GM19023 (cell line): ENCODE data around the gene EPM2A.
"Not testable (repeated sequence)": the region's sequence is repeated elsewhere in the genome, so short reads cannot be mapped to it uniquely, and the experiment has no call there.

Experiments
- ATAC-seq: cut with Tn5 transposase; IDR thresholded peaks from one replicate; pipeline ENCODE4 v1.9.1; 2021; ENCODE audit warnings: mild to moderate bottlenecking, moderate library complexity; ENCODE audit not compliant: unreplicated experiment

The EPM2A gene

GRCh38 chr6:145735356-145736165 lies at the start of gene EPM2A:
EPM2A (minus strand) TSS chr6:145735520; CDS start chr6:145735498, 22 bp downstream.
- ATAC-seq: peak; percentile 66

DNA sequence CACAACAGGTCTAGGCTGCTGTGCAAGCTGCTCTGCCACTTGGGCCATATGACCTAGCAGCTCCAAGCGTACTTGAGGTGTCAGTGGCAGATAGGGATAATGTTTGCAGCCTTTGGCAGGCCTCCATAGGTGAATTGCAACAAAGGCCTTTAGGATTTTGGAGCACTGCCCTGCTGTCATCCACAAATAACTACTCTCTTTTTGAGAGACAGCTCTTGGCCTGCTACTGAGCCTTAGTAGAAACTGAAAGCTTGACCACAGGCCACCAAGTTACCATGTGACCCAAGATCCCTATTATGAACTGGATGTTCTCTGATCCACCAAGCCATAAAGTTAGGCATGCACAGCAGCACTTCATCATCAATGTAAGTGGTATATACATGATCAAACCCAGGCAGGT lies 49.4 kb upstream of the EPM2A start:
- peak; percentile 90 for ATAC-seq

GRCh38 chr6:145783796-145784195 lies 48.5 kb upstream of the EPM2A start:
- no peak for ATAC-seq

DNA sequence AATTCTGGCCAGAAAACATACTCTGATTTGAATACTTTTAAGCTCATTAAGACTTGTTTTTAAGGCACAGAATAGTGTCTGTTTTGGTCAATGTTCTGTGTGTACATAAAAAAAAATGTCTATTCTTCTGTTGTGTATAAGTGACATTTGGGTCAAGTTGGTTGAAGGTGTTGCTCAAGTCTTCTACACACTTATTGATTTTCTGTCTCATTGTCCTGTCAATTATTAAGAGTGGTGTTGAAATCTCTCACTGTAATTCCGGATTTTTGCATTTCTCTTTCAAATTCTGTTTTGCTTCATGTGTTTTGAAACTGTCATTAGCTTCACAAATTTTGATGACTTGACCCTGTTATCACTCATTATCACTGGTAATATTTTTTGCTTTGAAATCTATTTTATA lies 37.5 kb upstream of the EPM2A start:
- ATAC-seq: no peak

DNA sequence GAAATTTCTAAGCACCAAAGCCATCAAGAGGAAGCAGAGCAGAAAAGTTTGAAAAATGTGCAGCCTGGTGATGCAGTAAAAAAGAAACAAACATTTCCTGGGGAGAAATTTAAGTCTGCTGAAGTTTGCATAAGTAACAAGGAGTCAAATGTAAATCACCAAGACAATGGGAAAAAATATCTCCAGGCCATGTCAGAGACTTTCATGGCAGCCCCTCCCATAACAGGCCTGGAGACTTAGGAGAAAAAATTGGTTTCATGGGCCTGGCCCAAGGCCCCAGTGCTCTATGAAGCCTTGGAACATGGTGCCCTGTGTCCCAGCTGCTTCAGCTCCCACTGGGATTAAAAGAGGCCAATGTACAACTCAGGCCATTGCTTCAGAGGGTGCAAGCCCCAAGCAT lies 30.1 kb upstream of the EPM2A start:
- no peak for ATAC-seq

DNA sequence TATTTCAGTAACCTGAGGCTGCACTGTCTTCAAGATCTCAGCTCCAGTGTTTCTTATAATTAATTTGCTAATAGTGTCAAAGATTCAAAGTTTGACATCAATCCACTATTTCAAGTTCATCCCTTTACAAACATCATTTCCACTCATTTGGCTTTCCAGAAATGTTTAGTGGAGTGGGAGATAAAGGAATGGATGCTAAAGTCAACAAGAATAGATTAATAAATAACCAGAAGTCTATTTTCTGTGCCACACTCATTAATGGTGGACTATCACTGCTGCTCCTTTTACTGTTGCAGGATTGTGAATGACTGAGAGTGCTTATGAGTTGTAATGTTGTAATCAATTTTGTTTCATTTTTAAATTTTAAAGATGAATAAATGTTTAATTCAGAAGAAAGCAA lies 28.4 kb upstream of the EPM2A start:
- no peak for ATAC-seq

DNA sequence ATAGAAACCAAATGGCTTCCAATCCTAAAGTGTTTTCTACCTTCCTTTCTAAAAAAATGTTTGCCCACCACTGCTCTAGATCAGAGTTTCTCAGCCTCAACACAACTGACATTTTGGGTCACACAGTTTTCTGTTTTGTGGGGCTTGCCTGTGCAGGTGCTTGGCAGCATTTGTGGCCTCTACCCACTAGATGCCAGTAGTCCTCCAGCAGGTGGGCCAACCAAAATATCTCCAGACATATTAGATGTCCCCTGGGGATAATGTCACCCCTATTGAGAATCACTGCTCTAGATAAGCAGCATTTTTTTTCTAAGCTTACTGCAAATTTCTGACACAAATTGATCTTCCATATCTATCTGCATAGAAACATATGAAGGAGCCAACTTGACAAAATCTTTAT lies 26.3 kb upstream of the EPM2A start:
- peak; percentile 66 for ATAC-seq

DNA sequence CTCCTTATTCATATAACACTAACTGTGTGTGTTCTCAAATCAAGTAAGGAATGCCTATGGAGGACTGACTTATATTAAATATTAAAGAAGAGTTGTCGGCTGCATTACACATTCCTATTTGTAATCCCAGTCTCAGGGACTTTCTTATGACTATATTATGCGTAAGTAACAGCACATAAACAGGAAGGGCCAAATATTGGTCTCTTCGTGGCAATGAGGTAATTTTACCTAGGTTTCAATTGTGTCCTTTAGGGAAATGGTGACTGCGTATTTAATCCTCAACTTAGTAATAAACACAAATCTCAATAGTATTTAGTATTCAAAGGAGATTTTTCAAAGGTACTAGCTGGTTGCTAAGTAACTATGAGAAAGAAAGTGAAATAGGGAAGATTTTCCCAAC lies 22.8 kb upstream of the EPM2A start:
- ATAC-seq: no peak

- no peak for ATAC-seq
These were observed 20.9 kb upstream of the EPM2A start for GRCh38 chr6:145756170-145756662.

DNA sequence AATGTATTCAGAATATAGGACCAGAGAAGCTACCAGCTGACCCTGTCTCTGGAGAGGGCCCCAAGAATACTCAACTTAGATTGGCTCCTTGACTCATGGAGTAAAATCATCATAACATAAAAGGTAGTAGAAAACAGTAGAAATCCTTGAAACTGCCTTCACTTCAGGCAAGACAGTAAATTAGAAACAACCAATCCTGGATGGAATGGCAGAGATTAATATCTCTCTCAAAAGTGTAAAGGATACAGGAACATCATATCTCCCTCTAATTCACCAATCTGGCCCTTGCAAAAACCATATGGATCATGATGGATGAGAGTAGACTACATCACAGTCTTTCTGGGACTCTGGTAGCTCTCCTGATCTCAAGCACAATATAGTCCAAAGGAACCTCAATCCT lies 20.4 kb upstream of the EPM2A start:
- ATAC-seq: no peak

DNA sequence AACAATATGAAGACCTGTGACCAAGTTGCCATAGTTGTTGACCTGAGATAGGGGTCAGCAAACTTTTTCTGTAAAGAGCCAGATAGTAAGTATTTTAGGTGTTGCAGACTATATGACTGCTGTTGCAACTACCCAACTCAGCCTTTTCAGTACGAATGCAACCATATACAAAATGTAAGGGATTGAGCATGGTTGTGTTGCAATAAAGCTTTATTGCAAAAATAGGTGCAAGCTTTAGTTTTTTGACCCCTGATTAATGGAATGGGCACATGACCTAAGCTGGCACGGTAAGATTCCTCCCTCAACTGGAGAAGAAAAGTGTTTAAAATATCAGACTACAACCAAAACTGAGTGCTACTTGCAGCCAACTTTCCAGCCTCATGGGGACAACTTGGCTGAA lies 17.3 kb upstream of the EPM2A start:
- no peak for ATAC-seq

GRCh38 chr6:145749632-145750031 lies 14.3 kb upstream of the EPM2A start:
- ATAC-seq: peak; percentile 84

DNA sequence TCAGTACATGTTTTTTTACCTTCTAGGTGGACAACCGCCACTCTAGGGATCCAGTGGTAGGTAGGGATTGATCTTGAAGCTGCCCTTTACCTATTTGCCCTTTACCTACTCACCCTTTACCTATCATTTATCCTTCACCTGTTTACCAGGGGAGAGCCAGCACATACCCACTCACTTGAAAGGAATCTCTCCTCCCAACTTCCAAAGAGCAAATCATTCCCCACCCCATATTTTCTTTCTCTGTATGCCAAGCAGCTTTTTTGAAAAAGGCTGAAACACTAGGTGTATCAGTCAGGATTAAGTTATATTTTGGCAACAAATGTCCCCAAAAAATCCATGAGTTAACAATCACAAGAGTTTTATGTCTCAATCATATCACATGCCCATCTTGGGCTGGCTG lies 10.5 kb upstream of the EPM2A start:
- ATAC-seq: no peak

DNA sequence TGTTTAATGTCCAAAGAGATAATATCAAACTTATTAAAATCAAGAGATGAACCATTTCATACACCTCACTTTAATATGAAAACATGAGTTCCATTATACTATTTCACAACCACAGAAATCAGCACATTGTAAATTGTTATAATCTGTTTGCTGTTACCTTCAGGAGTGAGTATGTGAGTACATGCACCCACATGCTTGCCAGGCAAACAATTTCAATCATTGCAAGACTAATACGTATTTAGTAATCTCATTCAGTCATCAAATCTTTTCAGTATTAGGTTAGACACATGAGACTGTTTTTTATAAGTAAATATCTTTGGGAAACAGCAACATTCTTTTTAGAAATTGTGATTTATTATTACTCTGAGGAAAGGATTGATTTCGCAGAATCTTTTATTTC lies 9.3 kb upstream of the EPM2A start:
- ATAC-seq: no peak

GRCh38 chr6:145743332-145743731 lies 8.0 kb upstream of the EPM2A start:
- ATAC-seq: no peak

DNA sequence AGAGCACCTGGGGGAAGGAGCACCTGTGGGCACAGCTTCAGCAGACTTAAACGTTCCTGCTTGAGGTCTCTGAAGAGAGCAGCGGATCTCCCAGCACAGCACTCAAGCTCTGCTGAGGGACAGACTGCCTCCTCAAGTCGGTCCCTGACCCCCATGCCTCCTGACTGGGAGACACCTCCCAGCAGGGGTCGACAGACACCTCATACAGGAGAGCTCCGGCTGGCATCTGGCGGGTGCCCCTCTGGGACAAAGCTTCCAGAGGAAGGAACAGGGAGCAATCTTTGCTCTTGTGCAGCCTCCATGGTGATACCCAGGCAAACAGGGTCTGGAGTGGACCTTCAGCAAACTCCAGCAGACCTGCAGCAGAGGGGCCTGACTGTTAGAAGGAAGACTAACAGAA lies 7.2 kb upstream of the EPM2A start:
- not testable (repeated sequence) for ATAC-seq

DNA sequence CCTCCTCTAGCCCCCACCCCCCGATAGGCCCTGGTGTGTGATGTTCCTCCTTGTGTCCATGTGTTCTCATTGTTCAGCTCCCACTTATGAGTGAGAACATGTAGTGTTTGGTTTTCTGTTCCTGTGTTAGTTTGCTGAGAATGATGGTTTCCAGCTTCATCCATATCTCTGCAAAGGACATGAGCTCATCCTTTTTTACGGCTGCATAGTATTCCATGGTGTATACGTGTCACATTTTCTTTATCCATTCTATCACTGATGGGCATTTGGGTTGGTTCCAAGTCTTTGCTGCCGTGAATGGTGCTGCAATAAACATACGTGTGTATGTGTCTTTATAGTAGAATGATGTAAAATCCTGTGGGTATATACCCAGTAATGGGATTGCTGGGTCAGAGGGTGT lies 4.4 kb upstream of the EPM2A start:
- ATAC-seq: not testable (repeated sequence)

DNA sequence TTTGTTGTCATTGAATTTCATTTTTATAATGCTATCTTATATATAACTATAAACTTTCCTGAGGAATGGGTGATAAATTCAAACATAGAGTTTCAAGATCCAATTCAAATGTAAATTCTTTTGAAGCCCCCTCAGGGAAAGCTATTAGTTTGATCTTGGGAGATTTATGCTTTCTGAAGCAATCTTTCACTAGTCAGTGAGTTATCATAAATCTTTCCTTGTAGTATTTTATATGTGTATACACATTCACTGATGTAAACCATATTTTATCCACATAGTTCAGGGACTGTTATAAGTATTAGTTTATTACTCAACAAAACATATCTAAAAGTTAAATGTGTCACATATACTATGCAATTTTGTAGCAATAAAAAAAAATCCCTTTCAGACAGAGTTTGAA lies 2.9 kb upstream of the EPM2A start:
- ATAC-seq: no peak

- no peak for ATAC-seq
These were observed 1.4 kb upstream of the EPM2A start for GRCh38 chr6:145736661-145737144.

- ATAC-seq: peak; percentile 79
These were observed 599 bp downstream of the EPM2A start for GRCh38 chr6:145734486-145735355.

- ATAC-seq: no peak
These were observed 1.5 kb downstream of the EPM2A start for GRCh38 chr6:145733810-145734209.

DNA sequence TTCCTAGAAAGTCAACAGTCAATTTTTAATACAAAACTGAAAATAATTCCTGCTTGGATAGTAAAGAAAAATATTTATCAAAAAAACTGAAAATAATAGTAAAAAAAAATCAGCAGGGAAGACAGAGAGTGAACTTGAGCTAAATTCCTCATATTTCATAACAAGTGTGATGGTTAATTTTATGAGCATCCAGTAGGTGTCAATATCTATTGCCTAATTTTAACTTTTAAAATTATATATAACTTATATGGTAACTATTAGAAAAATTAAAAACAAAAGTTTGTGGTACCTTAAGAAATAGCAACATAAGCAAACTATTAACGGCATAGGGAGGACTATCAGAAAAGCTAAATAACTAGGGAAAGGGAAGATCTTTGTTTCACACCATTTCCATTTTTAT lies 2.1 kb downstream of the EPM2A start:
- no peak for ATAC-seq
